ENCODE measurements around the gene VSTM2B.
"Not testable (repeated sequence)": the region's sequence is repeated elsewhere in the genome, so short reads cannot be mapped to it uniquely, and the experiment has no call there.

Gene VSTM2B

GRCh38 chr19:29548483-29549085 lies 22.8 kb downstream of the VSTM2B start:
- DNase-seq = no peak

DNA sequence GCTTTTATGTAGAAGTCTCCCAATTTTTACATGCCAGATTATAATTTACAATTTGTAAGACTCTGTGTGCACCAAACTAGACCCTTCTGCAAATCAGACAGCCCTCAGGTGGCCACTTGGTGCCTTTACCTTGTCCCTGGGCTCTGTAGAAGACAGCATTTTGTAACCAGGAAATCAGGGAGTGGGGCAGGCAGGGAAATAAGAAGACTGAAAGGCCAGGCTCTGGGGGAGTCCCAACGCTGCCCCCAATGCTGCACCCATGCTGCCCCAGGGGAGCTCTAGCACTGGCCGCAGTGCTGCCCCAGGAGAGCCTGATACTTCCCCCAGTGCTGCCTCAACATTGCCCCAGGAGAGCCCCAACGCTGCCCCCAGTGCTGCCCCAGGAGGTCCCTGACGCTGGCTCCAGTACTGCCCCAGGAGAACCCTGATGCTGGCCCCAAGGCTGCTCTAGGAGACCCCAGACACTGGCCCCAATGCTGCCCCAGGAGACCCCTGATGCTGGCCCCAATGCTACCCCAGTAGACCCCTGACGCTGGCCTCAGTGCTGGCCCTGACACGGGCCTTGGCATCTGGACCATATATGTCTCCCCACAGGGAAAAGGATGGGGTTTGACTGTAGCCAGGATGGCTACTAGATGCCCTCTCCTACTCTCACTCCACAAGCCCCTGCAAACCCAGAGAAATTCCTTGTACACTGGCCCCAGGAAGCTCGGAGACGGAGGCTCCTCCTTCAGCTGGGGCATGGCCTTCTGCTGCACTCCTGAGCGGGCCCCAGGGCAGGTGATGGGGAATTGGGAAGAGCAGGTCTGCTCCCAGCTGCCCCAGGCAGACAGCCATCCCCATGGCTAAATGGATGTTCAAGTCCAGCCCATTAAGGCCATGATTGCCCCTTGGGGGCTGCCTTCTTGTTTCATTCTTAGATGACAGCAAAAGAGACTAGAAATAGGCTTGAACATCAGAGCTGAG lies 23.6 kb downstream of the VSTM2B start:
- no peak for DNase-seq

DNA sequence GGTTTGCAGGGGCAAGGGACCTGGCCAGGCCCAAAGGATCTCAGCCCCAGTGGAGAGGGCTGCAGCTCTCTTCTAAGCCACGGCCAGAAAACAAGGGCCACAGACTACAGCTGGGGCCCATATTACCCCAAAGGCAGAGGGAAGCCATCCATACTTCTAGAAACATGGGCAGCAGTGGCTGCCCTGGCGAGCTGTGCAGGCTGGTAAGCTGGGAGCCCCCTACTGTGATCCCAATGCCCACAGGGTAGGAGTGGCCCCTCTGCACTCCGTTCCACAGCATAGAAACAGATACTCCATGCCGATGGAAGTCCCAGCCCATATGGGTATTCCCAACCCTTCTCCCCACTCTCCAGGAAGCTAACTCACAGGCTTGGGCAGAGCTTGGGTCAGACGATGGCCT lies 25.1 kb downstream of the VSTM2B start:
- DNase-seq = no peak

DNA sequence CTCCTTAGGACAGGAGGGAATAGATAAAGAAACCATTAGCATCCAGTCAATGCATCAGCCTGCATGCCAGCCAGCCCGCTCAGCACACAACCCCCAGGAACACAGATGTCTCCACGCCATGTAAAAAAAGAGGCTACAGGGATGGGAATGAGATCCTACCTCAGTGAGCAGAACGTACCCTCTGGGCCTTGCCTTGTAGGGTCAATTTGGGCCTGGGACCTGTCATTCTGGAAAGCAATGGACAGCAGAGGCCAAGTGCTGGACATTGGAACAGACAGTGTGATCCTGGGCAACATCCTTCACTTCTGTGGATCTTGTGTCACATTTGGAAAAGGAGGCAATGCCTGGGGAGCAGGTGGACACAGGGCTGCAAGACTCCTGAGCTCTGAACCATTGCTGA lies 26.0 kb downstream of the VSTM2B start:
- no peak for DNase-seq

DNA sequence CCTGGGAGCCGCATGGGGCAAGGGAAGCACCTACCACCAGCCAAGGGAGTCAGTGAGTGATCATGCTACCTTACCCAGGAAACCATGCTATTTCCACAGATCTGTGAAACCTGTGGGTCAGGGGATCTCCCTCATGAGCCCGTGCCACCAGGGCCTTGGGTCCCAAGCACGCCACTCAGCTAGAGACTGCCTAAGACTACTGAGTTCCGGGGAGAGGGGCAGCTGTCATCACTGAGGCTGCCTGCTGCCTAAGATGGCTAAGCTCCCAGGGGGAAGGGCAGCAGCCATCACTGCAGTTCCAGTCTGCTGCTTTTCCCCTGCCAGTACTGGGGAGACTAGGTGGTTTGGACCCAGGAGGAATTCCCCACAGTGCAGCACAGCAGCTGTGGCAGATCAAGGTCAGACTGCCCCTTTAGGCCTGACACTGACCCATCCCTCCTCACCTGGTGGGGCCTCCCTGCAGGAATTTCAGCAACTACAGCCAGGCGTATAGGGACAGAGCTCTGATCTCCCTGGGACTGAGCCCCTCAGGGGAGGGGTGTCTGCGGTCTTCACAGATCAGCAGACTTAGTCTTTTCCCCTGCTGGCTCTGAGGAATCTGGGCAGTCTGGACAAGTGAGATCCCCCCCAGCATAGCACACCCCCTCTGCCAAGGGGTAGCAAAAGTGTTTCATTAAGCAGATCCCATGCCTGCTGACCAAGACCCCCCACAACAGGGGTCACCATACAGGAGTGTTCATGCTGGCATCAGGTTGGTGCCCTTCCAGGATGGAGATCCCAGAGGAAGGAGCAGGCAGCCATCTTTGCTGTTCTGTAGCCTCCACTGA lies 26.9 kb downstream of the VSTM2B start:
- DNase-seq = no peak

DNA sequence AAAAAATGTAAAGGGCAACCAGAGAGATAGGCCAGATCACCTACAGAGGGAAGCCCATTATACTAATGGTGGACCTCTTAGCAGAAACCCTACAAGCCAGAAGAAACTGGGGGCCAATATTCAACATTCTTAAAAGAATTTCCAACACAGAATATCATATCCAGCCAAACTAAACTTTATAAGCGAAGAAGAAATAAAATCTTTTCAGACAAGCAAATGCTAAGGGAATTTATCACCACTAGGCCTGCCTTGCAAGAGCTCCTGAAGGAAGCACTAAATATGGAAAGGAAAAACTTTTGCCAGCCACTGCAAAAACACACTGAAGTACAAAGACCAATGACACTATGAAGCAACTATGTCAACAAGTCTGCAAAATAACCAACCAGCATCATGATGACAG lies 28.4 kb downstream of the VSTM2B start:
- DNase-seq = no peak

- DNase-seq = not testable (repeated sequence)
Observed at GRCh38 chr19:29559110-29559509, 33.3 kb downstream of the VSTM2B start.

GRCh38 chr19:29559743-29560142 lies 33.9 kb downstream of the VSTM2B start:
- DNase-seq = no peak

DNA sequence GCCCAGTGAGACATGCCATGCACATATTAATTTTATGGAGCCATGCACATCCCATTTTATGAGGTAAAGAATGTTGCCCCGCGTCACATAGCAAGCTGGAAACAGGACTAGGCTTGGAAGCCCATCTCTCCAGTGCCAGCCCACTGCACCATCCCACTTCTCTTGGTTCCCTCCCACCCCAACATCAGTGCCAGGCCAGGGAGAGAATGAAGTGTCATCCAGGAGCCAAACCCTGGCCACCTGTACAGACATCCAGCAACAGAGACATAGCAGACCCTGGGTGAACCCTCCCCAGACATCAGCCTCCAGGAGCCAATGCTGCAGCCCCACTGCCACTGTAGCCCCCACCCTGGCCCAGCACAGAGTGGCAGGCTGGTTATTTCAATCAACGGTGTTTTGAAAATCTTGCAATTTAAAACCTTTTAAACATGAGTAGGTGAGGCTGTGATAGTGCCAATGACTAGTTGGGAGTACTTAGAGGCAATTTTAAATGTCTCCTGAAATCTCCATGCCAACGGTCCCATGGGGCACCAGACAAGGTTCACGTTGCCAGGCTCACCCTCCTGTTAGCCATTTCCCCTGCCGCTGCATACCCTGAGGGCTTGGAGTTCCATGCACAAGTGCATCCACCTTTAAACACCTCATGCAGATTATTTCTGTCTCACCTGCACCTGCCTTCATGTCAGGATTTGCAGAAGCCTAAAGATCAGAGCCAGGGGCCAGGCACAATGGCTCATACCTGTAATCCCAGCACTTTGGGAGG lies 34.7 kb downstream of the VSTM2B start:
- no peak for DNase-seq

- DNase-seq = no peak
Observed at GRCh38 chr19:29561601-29562000, 35.8 kb downstream of the VSTM2B start.

- no peak for DNase-seq
Observed at GRCh38 chr19:29562299-29563297, 36.8 kb downstream of the VSTM2B start.

GRCh38 chr19:29563486-29564101 lies 37.8 kb downstream of the VSTM2B start:
- no peak for DNase-seq

GRCh38 chr19:29564574-29565005 lies 38.8 kb downstream of the VSTM2B start:
- no peak for DNase-seq

GRCh38 chr19:29565171-29565570 lies 39.4 kb downstream of the VSTM2B start:
- DNase-seq = no peak

GRCh38 chr19:29566496-29567054 lies 40.8 kb downstream of the VSTM2B start:
- no peak for DNase-seq

- DNase-seq = no peak
Observed at GRCh38 chr19:29567366-29567915, 41.6 kb downstream of the VSTM2B start.

GRCh38 chr19:29568036-29569025 lies 42.5 kb downstream of the VSTM2B start:
- DNase-seq = no peak

DNA sequence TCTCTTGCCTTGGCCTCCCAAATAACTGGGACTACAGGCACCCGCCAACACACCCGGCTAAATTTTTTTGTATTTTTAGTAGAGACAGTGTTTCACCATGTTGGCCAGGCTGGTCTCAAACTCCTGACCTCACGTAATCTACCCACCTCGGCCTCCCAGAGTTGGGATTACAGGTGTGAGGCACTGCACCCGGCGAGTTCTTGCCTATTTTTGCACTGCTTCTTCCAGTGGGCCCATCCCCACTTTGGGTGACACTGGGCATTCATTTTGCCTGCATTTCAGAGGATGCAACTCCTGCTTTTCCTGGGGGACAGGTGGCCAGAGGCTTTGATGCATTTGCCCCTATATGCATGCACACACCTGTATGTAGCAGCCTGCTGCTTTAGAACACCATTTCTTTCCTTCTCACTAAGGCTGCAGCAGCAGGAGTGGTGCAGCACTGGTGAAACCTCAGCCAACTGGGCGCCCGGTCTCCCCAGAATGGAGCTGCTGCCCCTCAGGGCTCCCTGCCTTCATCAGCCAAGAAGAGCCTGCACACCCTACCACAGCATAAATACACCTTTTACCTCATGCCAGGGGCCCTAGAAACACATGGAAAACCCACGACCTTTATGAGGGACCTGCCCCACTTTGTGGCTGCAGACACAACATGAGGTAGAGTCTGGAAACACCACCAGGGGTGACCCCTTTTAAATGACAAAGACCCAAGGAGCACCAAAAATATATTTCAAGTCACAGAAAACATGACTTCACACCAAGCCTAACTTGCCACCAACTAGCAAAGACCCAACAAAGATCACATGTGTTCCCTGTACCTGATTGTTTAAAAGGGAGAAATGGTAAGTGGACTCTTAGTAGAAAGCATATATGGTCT lies 43.5 kb downstream of the VSTM2B start:
- DNase-seq = no peak
